Neuron (in vitro differentiated cells): Measurements from ENCODE around the gene ARNT2.

ENCODE experiments used
- H2AFZ ChIP-seq: one replicate; pipeline ENCODE4 v1.6.1; 2013; ENCODE audit warnings: low read depth, mild to moderate bottlenecking, inconsistent platforms, low read length, moderate library complexity
- H3K27me3 ChIP-seq: one replicate; pipeline ENCODE4 v1.6.1; 2013; ENCODE audit warnings: low read length; ENCODE audit not compliant: insufficient read depth
- H3K36me3 ChIP-seq: one replicate; pipeline ENCODE4 v1.6.1; 2013; ENCODE audit warnings: low read length; ENCODE audit not compliant: insufficient read depth
- H3K4me1 ChIP-seq: one replicate; pipeline ENCODE4 v1.6.1; 2013; ENCODE audit warnings: low read length; ENCODE audit not compliant: insufficient read depth
- H3K4me3 ChIP-seq: 2 replicates; pipeline ENCODE4 v1.5.1; 2013; ENCODE audit warnings: mild to moderate bottlenecking, low read length, moderate library complexity
- H3K9me3 ChIP-seq: one replicate; pipeline ENCODE4 v1.6.1; 2013; ENCODE audit warnings: low read length

The ARNT2 gene

DNA sequence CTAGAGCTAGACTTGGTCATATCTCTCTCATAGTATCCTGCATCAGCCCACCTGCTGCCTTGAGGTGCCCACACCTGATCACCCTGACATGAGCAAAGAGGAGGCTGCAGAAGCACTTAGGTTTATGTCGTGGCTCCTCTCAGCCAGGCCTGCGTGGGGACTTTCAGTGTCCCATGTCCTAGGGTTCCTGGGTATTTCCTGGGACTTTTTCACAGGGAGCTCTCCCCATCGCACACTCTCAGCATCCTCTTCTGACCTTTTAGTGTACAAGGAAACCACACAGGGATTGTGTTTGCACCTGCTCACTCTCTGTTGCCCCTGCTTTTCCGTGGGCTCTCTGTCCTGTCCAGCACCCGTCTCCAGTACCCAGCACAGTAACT lies 61.4 kb downstream of the ARNT2 start:
- Histone ChIP-seq H3K36me3 (peaks cover 40% of the 10 kb centered on the region), H3K4me3 (no peak overlapping the region), H3K9me3 (peaks cover 6% of the 10 kb centered on the region), H3K4me1 (no peaks in the 10 kb centered on the region), H3K27me3 (no peaks in the 10 kb centered on the region), H2AFZ (no peak overlapping the region)

DNA sequence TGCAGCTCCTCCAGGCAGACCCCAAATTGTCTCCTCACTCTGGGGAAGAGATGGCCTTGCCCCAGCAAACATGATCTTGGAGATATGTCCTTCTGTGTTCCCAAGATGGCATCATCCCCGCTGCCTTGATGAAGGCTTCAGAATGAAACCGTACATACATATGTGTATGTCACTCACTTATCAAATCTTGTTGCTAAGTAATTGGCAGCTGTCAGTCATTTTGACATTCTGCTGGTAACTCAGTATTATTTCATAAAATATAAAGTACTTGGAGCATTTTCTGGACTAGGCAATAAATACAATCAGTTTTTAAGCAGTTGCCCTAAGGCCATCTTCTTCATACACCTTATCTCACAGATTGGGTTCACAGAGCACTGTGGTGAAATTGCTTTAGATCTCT lies 62.4 kb downstream of the ARNT2 start:
- Histone ChIP-seq H3K27me3 (no peaks in the 10 kb centered on the region), H3K4me1 (no peaks in the 10 kb centered on the region), H2AFZ (no peak overlapping the region), H3K9me3 (peaks cover 6% of the 10 kb centered on the region), H3K36me3 (peaks cover 49% of the 10 kb centered on the region), H3K4me3 (no peak overlapping the region)

DNA sequence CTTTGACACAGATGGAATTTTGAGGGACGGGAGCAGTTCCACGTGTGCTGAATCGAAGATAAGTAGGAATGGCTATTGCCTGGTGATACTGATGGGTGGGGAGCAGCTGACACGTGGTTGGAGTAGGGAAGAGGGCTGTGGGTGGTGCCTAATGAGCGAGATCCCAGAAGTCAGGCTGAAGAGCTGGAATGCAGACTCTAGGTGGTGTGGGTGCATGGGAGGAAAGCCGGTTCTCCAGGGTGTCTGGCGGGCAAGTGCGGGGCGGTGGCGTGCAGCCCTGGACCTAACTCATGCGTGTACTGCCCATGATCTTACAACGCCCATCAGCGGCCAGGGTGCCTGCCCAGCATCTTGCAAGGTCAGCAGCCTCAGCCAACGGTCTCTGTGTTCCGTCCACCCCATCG lies 63.1 kb downstream of the ARNT2 start:
- peaks cover 56% of the 10 kb centered on the region for H3K36me3 ChIP-seq
- peaks cover 4% of the 10 kb centered on the region for H3K9me3 ChIP-seq
- no peaks in the 10 kb centered on the region for H3K4me1 ChIP-seq

DNA sequence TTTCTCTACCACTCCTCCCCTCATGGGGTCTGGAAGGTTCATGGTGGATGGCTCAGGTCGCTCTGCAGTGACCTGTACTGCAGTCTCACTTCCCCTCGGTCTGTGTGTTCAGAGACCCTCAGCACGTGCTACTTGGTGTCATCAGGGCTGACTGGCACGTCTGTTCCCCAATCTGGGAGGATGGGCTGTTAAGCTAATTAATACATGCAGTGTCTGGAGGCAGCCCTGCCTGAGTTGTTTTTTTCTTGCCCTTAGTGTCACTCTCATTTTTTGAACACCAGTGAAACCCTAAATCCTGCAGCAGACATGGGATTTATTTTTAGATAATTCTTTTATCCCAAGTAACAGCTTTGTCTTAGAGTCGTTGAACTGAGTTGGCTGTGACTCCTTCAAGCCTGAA lies 64.6 kb downstream of the ARNT2 start:
- Histone ChIP-seq H3K4me1 (no peaks in the 10 kb centered on the region), H3K27me3 (no peaks in the 10 kb centered on the region), H2AFZ (no peak overlapping the region), H3K36me3 (peaks cover 68% of the 10 kb centered on the region), H3K9me3 (peaks cover 10% of the 10 kb centered on the region), H3K4me3 (no peak overlapping the region)

More for the DNA sequence above, 63.1 kb downstream of the ARNT2 start:
- Histone ChIP-seq H2AFZ (no peak overlapping the region), H3K27me3 (no peaks in the 10 kb centered on the region), H3K4me3 (no peak overlapping the region)

DNA sequence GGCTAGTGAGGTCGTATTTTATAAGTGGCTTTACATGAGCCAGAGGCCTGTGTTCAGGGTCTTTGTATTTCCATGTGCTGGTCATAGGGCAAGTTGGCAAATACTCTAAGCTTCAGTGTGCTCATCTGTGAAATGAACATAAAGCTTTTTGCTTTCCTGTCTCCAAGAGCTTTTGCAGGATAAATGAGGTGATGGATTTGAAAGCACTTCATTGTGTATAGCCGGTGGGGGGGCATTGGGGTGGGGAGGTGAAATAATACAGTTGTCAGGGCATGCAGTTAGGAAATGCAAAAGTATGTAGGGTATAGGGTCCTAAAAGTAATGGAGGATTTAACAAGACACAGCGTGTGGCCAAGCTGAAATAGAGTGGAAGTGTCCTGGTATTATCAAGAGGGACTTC lies 67.7 kb downstream of the ARNT2 start:
- Histone ChIP-seq H3K4me3 (no peak overlapping the region), H2AFZ (no peak overlapping the region), H3K27me3 (no peaks in the 10 kb centered on the region), H3K4me1 (no peaks in the 10 kb centered on the region), H3K9me3 (peaks cover 34% of the 10 kb centered on the region), H3K36me3 (peaks cover 81% of the 10 kb centered on the region)

DNA sequence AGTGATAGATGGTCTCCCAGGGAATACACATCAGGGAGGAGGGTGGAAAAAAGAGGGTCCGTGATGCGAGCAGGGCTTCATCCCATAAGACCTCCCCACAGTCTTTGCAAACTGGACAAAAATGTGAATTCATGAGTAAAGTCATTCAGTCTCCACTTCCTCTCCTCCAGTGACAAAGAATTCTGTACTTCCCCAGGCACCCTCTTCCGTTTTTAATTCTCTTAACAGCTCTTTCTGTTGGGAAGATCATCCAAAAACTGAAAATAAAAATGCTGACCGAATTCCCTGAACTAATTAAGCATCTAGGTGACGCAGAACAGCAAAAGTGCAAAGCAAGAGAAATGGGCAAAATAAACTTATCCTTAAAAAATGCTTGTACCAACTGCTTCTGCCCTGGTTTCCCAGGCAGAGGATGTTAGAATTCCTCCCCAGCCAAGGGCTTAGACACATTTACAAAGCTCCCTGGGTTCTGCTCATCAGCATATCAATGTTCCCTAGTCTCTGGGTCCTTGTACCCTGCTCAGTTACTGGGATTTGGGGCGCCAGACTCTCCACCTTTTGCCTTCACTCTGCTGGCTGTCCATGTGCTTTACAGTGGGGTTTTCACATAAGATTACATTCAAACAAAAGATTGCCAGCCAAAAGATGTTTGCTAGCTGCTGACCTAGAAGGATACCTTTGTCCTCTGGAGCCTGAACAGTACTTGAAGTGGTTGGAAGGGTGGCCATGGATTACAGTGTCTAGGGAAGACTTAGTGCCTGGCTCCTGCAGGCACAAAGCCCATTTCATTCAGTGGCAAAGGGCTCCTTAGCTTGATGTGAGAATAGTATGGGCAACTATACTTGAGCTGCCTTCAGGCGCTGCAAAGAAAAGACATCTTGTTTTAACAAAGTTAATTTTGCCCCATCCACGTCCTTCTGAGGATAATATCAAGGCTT lies 69.4 kb downstream of the ARNT2 start:
- Histone ChIP-seq H3K36me3 (peaks cover 90% of the 10 kb centered on the region), H3K4me3 (no peak overlapping the region), H3K9me3 (peaks cover 35% of the 10 kb centered on the region), H2AFZ (no peak overlapping the region), H3K4me1 (no peaks in the 10 kb centered on the region), H3K27me3 (no peaks in the 10 kb centered on the region)

DNA sequence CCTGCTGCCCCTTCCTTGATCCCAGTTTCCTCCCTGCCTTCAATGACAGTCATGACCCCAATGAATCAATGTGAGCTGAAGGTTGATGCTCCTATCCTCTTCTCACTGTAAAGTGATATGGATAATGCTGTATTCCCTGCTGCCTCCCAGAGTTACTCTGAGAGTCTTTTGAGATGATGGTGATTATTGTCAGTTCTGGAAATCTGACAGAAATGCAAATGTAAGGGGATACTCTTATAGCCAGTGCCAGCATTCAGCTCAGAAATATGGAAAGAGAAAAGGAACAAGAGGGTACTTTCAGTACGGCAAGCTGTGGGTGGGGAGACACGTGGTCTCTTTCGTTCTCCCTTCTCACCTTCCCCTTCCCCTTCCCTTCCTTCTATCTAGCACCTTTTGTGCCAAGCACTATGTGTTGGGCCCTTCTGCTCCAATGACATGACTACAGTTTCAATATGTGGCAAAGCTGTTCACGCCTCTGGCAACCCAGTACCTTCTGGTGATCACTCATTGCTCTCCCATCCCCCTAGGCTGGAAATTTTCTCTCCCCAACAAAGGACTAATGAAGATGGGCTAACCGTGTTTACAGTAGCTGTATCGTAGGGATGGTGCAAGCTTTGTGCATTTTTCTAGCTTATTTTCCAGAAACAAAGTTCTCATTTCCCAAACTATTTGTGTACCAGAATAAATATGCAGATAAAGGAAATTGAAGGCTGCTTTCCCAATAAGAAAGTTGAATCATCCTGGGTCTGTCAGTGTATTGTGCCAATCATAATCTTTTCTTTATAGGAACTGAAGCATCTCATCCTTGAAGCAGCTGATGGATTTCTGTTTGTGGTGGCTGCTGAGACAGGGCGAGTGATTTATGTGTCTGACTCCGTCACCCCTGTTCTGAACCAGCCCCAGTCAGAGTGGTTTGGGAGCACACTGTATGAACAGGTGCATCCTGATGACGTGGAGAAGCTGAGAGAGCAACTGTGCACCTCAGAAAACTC lies 70.3 kb downstream of the ARNT2 start:
- peaks cover 35% of the 10 kb centered on the region for H3K9me3 ChIP-seq
- no peak overlapping the region for H2AFZ ChIP-seq
- peaks cover 86% of the 10 kb centered on the region for H3K36me3 ChIP-seq
- peaks cover 6% of the 10 kb centered on the region for H3K4me1 ChIP-seq
- no peak overlapping the region for H3K4me3 ChIP-seq
- no peaks in the 10 kb centered on the region for H3K27me3 ChIP-seq

DNA sequence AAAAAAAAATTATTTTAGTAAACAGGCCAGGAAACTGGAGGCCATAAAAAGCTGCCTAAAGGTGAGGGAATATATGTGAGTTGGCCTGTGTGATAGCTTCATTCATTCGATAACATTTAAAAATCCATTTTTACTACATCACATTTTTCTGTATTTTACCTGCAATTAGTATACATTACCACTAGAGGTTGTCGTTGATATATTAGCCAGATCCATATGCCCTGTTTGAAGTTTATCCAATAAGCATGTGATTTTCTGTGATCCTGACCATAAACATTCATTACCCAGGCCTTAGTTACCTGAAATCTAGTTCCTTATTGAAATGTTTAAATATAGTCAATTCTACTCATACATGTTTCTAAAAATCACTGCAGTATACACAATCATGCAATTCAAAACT lies 71.4 kb downstream of the ARNT2 start:
- H2AFZ ChIP-seq: no peak overlapping the region
- H3K4me1 ChIP-seq: peaks cover 6% of the 10 kb centered on the region
- H3K36me3 ChIP-seq: peaks cover 85% of the 10 kb centered on the region
- no peaks in the 10 kb centered on the region for H3K27me3 ChIP-seq
- H3K4me3 ChIP-seq: no peak overlapping the region
- peaks cover 31% of the 10 kb centered on the region for H3K9me3 ChIP-seq

DNA sequence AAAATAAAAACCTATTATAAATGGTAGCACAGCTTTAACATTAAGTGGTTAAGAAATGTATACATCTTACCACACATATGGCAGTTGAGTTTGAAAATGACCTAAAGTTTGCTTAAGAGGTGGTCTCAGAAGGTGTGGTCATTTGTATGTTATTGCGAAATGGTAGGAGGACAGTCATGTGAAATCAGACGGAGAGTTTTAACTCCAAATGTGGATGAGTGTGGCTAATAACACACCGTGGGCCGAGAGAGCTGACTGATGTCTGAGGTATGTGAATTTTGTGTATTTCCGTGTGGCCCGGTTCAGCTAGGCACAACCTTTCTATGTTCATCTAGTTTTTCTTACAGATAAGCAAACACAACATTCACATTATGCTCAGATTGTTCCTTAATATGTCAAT lies 71.9 kb downstream of the ARNT2 start:
- no peaks in the 10 kb centered on the region for H3K27me3 ChIP-seq
- H3K36me3 ChIP-seq: peaks cover 85% of the 10 kb centered on the region
- H2AFZ ChIP-seq: no peak overlapping the region
- peaks cover 6% of the 10 kb centered on the region for H3K4me1 ChIP-seq
- no peak overlapping the region for H3K4me3 ChIP-seq
- peaks cover 31% of the 10 kb centered on the region for H3K9me3 ChIP-seq

DNA sequence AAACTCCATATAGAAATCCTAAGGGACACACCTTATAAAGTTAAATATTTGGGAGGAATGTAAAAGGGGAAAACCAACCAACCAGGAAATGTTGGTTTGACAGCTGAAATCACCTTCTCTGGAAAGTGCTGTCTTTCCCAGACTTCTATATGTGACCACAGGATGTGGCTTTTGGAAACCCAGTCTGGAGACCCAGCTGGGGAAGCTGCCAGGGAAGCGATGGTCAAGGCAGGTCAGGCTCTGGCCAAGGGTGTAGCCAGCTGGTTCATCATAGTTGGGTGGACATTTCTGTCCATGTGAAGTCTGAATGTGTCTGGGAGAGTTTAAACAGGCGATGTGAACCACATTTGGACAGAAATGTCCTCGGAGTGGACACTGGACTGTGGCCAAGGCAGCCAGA lies 73.9 kb downstream of the ARNT2 start:
- Histone ChIP-seq H3K9me3 (peaks cover 29% of the 10 kb centered on the region), H3K36me3 (peaks cover 72% of the 10 kb centered on the region), H3K4me1 (peaks cover 6% of the 10 kb centered on the region), H3K4me3 (no peak overlapping the region), H2AFZ (no peak overlapping the region), H3K27me3 (no peaks in the 10 kb centered on the region)

DNA sequence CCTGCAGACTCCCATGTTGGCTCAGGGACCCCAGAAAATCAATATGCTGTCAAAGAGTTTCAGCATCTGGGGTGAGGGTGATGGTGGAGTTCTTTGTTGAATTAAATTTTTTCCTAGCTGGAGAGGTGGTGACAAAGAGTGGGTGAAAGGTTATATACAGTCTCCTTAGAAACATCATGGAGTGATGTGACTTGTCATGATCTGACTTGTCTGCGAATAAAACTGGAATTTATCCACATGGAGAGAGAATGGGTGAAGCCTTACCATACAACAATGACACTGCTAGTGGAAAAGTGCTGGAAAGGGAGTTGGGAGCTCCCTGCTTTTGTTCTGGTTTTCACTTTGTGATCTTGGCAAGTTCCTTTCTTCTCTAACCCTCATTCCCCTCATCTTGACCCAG lies 75.0 kb downstream of the ARNT2 start:
- H3K4me1 ChIP-seq: peaks cover 6% of the 10 kb centered on the region
- H3K27me3 ChIP-seq: no peaks in the 10 kb centered on the region
- H3K9me3 ChIP-seq: peaks cover 22% of the 10 kb centered on the region
- H2AFZ ChIP-seq: no peak overlapping the region
- H3K36me3 ChIP-seq: peaks cover 67% of the 10 kb centered on the region
- no peak overlapping the region for H3K4me3 ChIP-seq

DNA sequence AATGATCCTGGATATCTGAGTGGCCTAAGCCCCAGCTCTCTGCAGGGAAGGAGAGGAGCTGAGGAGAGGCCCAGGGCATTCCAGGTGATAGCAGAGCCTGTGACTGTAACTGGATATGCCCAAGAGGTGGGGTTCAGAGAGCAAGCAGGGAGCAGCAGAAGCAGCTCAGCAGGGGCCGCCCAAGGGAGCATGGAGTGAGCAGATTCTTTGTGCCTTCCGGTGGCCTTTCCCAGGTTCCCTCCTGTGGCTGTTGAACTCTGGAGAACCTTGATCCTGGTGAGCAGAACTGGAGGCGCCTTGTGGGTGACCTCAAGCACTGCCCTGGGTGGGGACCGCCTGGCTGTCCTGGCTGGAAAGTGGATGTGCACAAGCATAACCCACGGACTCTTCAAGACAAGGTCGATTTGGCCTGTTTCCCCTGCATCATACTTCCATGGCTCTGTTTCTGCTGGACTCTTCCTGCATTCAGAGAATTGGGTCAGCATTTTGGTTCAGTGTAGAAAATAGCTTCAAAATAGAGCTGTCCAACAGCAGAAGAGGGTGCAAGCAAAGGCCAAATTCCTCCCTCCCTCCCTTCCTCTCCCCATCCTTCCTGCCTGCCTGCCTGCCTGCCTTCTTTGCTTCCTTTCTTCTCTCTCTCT lies 76.1 kb downstream of the ARNT2 start:
- H3K4me1 ChIP-seq: peaks cover 6% of the 10 kb centered on the region
- peaks cover 57% of the 10 kb centered on the region for H3K36me3 ChIP-seq
- H3K27me3 ChIP-seq: no peaks in the 10 kb centered on the region
- no peak overlapping the region for H3K4me3 ChIP-seq
- H3K9me3 ChIP-seq: peaks cover 14% of the 10 kb centered on the region
- H2AFZ ChIP-seq: no peak overlapping the region

DNA sequence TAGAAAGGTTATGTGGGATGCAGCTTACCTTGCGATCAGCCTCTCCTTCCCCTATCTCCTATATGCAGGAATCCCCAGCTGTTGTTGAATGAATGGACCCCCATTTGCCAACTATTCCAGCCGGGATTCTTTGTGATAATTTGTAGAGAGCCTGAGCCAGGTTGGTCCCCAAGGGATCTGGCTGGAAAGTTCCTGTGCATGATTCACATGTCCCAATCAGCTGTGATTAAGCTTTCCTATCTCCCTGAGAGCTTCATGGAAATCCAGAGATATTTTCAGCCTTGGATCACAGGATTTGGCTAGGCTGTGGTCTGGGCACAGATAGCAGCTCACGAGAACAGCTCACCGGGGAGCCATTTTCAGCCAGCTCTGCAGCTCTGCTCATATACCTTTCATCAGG lies 76.7 kb downstream of the ARNT2 start:
- H3K9me3 ChIP-seq: peaks cover 10% of the 10 kb centered on the region
- peaks cover 6% of the 10 kb centered on the region for H3K4me1 ChIP-seq
- H3K36me3 ChIP-seq: peaks cover 54% of the 10 kb centered on the region
- H3K4me3 ChIP-seq: no peak overlapping the region
- H3K27me3 ChIP-seq: no peaks in the 10 kb centered on the region
- H2AFZ ChIP-seq: no peak overlapping the region
